Right lobe of liver (tissue), 4 donors: ENCODE measurements around the gene SGCB.

Experiments
- CTCF ChIP-seq, 4 donors: fragments of 200-600 bp in 3 of 4; fragments of 450-650 bp in 1 of 4; IDR thresholded peaks; one replicate each; pipeline versions ENCODE4 v1.5.1 to v1.8.0; 2016 to 2022; ENCODE audit warnings: antibody characterized with exemption in 4 of 4, mild to moderate bottlenecking in 2 of 4
- POLR2A ChIP-seq: fragments of 450-650 bp; IDR thresholded peaks from one replicate; pipeline ENCODE4 v1.6.1; 2017; ENCODE audit warnings: antibody characterized with exemption, mild to moderate bottlenecking
- donor health status: DM: no; HTN: no; CAD: no.
- donor health status: DM: no; HTN: no; CAD: no.
- donor health status: DM: no; HTN: yes; CAD: no.

GRCh38 chr4:52049266-52049665, 11.2 kb upstream of the SGCB start:
- TF ChIP-seq CTCF (IDR thresholded peaks at IDR 0.05) = no peak
- TF ChIP-seq POLR2A = no peak
